PC-3 (cell line): ENCODE data around the gene P2RX4. TPM values are rescaled to one million over a fixed set of nuclear protein-coding genes. Genes with fewer than 3 reads are reported as not detected.

Source experiments
- ATAC-seq: fragments of 200-7000 bp; cut with Tn5 transposase; 2 replicates; pipeline ENCODE4 v1.9.1; 2020; ENCODE audit warnings: mild to moderate bottlenecking, moderate library complexity
- BruUV-seq: library from RNA; stranded (reverse); fragments of 400-500 nt; replicated peaks from 2 replicates; lab custom pipeline; 2021; lab: Mats Ljungman, UMichigan
- CTCF ChIA-PET: fragments of 300-600 bp; sonication (Branson Sonifier 250); formaldehyde crosslinking; loops from one replicate; lab custom pipeline; 2022; ENCODE audit warnings: antibody characterized with exemption; lab: Charles Lee
- POLR2A ChIA-PET: fragments of 300-600 bp; sonication (Branson Sonifier 250); formaldehyde crosslinking; loops from one replicate; lab custom pipeline; 2022; ENCODE audit warnings: antibody characterized with exemption; ENCODE audit not compliant: unreplicated experiment; lab: Charles Lee
- DNase-seq: peaks from one replicate; pipeline ENCODE4 v3.0.0-alpha.2; 2015
- H2AFZ ChIP-seq: fragments of 300-600 bp; sonication (generic); 2 replicates; pipeline ENCODE4 v1.6.0; 2016; ENCODE audit warnings: antibody characterized with exemption, low read length
- H3F3A ChIP-seq: fragments of 300-600 bp; sonication (generic); one replicate; pipeline ENCODE4 v1.6.0; 2017; ENCODE audit warnings: antibody characterized with exemption, low read length, control low read depth, mild to moderate bottlenecking; ENCODE audit not compliant: unreplicated experiment
- H3K27ac ChIP-seq: fragments of 300-600 bp; sonication (generic); 2 replicates; pipeline ENCODE4 v1.5.1; 2016; ENCODE audit warnings: mild to moderate bottlenecking, low read length
- H3K27me3 ChIP-seq: fragments of 300-600 bp; sonication (generic); 2 replicates; pipeline ENCODE4 v1.6.1; 2016; ENCODE audit warnings: low read length, mixed read lengths
- H3K36me3 ChIP-seq: fragments of 300-600 bp; sonication (generic); 2 replicates; pipeline ENCODE4 v1.6.1; 2016; ENCODE audit warnings: low read depth, mixed run types, low read length, mixed read lengths
- H3K4me1 ChIP-seq: fragments of 300-600 bp; sonication (generic); 2 replicates; pipeline ENCODE4 v1.5.1; 2016; ENCODE audit warnings: low read length; ENCODE audit not compliant: insufficient read depth
- H3K4me2 ChIP-seq: fragments of 300-600 bp; sonication (generic); 2 replicates; pipeline ENCODE4 v1.6.0; 2016; ENCODE audit warnings: low read length
- H3K4me3 ChIP-seq: fragments of 300-600 bp; sonication (generic); 2 replicates; pipeline ENCODE4 v1.5.1; 2016; ENCODE audit warnings: mild to moderate bottlenecking, low read length, mixed read lengths
- H3K79me2 ChIP-seq: fragments of 300-600 bp; sonication (generic); 2 replicates; pipeline ENCODE4 v1.6.1; 2017; ENCODE audit warnings: low read length, mixed read lengths
- H3K9ac ChIP-seq: fragments of 300-600 bp; sonication (generic); 2 replicates; pipeline ENCODE4 v1.6.0; 2016; ENCODE audit warnings: mild to moderate bottlenecking, low read length
- H3K9me2 ChIP-seq: fragments of 300-600 bp; sonication (generic); replicated peaks from 2 replicates; pipeline ENCODE4 v1.6.1; 2016; ENCODE audit warnings: mixed run types, low read length, mixed read lengths
- H3K9me3 ChIP-seq: fragments of 300-600 bp; sonication (generic); 2 replicates; pipeline ENCODE4 v1.6.1; 2016; ENCODE audit warnings: low read length, mixed read lengths
- H4K20me1 ChIP-seq: fragments of 300-600 bp; sonication (generic); 2 replicates; pipeline ENCODE4 v1.6.1; 2016; ENCODE audit warnings: low read length, mixed read lengths
- EZH2 ChIP-seq: fragments of 300-600 bp; sonication (generic); IDR thresholded peaks from one replicate; pipeline ENCODE4 v1.6.1; 2017; ENCODE audit warnings: antibody characterized with exemption, mild to moderate bottlenecking, low read length; ENCODE audit not compliant: unreplicated experiment
- EZH2phosphoT487 ChIP-seq: fragments of 300-600 bp; sonication (generic); IDR thresholded peaks from 2 replicates; pipeline ENCODE4 v1.6.1; 2018; ENCODE audit warnings: mild to moderate bottlenecking, antibody characterized with exemption, low read length, borderline replicate concordance
- intact Hi-C: fragments of 100-400 bp; cut with micrococcal nuclease; formaldehyde crosslinking; loops from 2 replicates; pipeline ENCODE4 v1.9.0; 2023
- total RNA-seq: library from RNA; depleted of rRNA; stranded (reverse); fragments of >200 nt; gene quantifications from 2 replicates; pipeline ENCODE4 v1.2.3, GENCODE V29; 2014
- TF ChIP-seq, protein P1 (sequence below): fragments of 300-600 bp; sonication (generic); conservative IDR thresholded peaks from 2 replicates; pipeline ENCODE4 v1.5.1; 2017; ENCODE audit warnings: antibody characterized with exemption, low read depth, mild to moderate bottlenecking, low read length

P2RX4 gene
- total RNA-seq, 1 experiment from 2014 or later, result 21.6 TPM

DNA sequence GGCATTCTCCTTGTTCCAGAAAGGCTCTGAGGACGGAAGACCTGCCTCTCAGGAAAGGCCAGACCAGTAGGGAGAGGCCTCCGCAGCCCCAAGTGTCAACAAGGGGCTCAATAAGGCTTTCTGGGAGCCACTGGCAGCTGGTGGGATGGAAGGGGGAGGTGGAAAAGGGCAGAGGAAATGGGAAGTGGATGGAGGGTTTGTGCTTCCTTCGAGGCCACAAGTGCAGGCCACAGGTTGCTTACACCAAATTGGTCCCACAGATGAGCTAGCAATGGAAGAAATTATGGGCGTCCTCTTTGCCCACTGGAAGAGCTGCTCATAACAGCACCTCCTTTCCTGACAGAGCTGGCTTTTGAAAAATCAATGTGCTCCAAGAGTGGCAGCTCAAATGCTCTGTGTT, 28.2 kb downstream of the P2RX4 start:
- H3K9ac ChIP-seq, result no peak overlapping the region
- H3K27ac ChIP-seq, result no peak overlapping the region
- H3K9me2 ChIP-seq, result no peaks in the 10 kb centered on the region
- TF ChIP-seq, protein P1, sequence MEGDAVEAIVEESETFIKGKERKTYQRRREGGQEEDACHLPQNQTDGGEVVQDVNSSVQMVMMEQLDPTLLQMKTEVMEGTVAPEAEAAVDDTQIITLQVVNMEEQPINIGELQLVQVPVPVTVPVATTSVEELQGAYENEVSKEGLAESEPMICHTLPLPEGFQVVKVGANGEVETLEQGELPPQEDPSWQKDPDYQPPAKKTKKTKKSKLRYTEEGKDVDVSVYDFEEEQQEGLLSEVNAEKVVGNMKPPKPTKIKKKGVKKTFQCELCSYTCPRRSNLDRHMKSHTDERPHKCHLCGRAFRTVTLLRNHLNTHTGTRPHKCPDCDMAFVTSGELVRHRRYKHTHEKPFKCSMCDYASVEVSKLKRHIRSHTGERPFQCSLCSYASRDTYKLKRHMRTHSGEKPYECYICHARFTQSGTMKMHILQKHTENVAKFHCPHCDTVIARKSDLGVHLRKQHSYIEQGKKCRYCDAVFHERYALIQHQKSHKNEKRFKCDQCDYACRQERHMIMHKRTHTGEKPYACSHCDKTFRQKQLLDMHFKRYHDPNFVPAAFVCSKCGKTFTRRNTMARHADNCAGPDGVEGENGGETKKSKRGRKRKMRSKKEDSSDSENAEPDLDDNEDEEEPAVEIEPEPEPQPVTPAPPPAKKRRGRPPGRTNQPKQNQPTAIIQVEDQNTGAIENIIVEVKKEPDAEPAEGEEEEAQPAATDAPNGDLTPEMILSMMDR, result no peak
- no peak for TF ChIP-seq EZH2phosphoT487
- TF ChIP-seq EZH2, result no peak
- intact Hi-C loops, result no loop called here
- no peak overlapping the region for H2AFZ ChIP-seq
- no TSS peak for BruUV-seq
- H3K79me2 ChIP-seq, result no peaks in the 10 kb centered on the region
- no peaks in the 10 kb centered on the region for H3K27me3 ChIP-seq
- ChIA-PET POLR2A (no interaction called here), CTCF (interaction anchor here (0.6 kb wide), 1 partner anchor 324 kb away, joined by 8 read pairs; no protein-coding TSS in a partner anchor)
- H3K4me2 ChIP-seq, result no peak overlapping the region
- H3K36me3 ChIP-seq, result peaks cover 7% of the 10 kb centered on the region; the same call in 1 of the 2 replicates
- no peaks in the 10 kb centered on the region for H3K4me1 ChIP-seq
- no peaks in the 10 kb centered on the region for H4K20me1 ChIP-seq
- H3K4me3 ChIP-seq, result no peak overlapping the region
- no peaks in the 10 kb centered on the region for H3K9me3 ChIP-seq
- no peaks in the 10 kb centered on the region for H3F3A ChIP-seq
- no peak for ATAC-seq
- no peak for DNase-seq

DNA sequence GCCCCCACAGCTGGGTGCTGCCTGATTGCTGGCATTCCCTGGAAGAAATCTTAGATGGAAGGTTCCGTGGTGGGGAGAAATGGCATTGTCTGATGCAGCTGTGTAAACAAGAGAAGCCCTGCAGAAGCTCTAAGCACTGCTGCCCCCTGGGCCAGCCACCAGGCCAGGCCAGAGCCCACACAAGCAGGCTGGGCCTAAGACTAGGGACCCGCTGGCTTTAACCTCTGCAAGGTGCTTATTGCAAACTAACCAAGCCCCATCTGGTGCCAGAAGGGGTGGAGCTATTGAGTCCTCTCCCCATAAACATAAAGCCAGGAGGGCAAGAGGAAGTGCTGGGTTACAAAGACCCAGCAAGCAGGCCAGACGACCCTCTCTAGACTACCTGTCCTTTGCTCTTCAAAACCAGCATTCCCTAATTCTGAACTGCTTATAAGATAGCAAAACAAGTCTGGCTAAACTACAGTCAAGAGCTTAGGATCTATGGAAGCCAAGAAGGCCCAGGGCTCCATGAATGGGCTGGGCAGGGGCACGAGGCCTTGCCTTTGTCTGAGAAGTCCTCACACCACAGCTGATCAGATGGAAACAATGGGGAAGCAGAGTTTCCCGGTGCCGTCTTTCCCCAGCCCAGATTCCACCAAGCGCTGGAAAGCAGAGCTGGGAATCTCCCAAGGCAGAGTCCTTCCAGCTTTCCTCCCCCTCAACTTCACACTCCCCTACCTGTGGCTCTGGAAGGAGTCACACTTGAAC, 28.8 kb downstream of the P2RX4 start:
- no peaks in the 10 kb centered on the region for H3F3A ChIP-seq
- no peak overlapping the region for H3K4me2 ChIP-seq
- no peaks in the 10 kb centered on the region for H3K79me2 ChIP-seq
- H3K9me2 ChIP-seq, result no peaks in the 10 kb centered on the region
- POLR2A ChIA-PET, result interaction anchor here (0.5 to 0.6 kb wide), 2 partner anchors 213 to 710 kb away, joined by 3 to 9 read pairs; partner anchors contain the start of gene COQ5
- H3K27me3 ChIP-seq, result no peaks in the 10 kb centered on the region
- H3K27ac ChIP-seq, result no peak overlapping the region
- intact Hi-C loops, result no loop called here
- DNase-seq (no peak), ATAC-seq (peak; percentile 29; the same call in 1 of the 2 replicates)
- TSS peak; percentile 8 for BruUV-seq
- no peak overlapping the region for H2AFZ ChIP-seq
- CTCF ChIA-PET, result no interaction called here
- no peak overlapping the region for H3K9ac ChIP-seq
- H3K4me3 ChIP-seq, result no peak overlapping the region
- TF ChIP-seq EZH2phosphoT487 (no peak), EZH2 (no peak)
- TF ChIP-seq, protein P1, result no peak
- H3K36me3 ChIP-seq, result peaks cover 7% of the 10 kb centered on the region; the same call in 1 of the 2 replicates
- H3K9me3 ChIP-seq, result no peaks in the 10 kb centered on the region
- no peaks in the 10 kb centered on the region for H3K4me1 ChIP-seq
- H4K20me1 ChIP-seq, result no peaks in the 10 kb centered on the region
